OCI-LY7 (cell line): ENCODE data around the gene AQR. TPM values are rescaled to one million over a fixed set of nuclear protein-coding genes. Genes with fewer than 3 reads are reported as not detected.

Experiments
- total RNA-seq, 2 experiments: library from RNA; depleted of rRNA in 1 of 2; stranded (reverse); fragments of >200 nt in 1 of 2; shearing (Covaris generic) in 1 of 2; gene quantifications; 2 replicates each; pipeline ENCODE4 v1.2.3, GENCODE V29; 2014 to 2022

The AQR gene
- total RNA-seq, 2 experiments from 2014 or later: 18.5 to 36.4 TPM

Other genes with a start within 250 kb of the AQR start
- not detected in 2 replicates for gene GJD2, start 214.7 kb downstream of the AQR start, total RNA-seq (2014; rRNA removed; shearing (Covaris generic))
- not detected in 2 replicates for gene GJD2, start 214.7 kb downstream of the AQR start, total RNA-seq (2022)
- gene ACTC1, start 174.2 kb downstream of the AQR start, total RNA-seq (2014; rRNA removed; shearing (Covaris generic)): not detected in 2 replicates
- not detected in 2 replicates for gene ACTC1, start 174.2 kb downstream of the AQR start, total RNA-seq (2022)
- 12.8 and 15.5 TPM in 2 replicates for gene ZNF770, start 18.5 kb upstream of the AQR start, total RNA-seq (2014; rRNA removed; shearing (Covaris generic))
- 29.8 and 30.0 TPM in 2 replicates for gene ZNF770, start 18.5 kb upstream of the AQR start, total RNA-seq (2022)
- gene NANOGP8, start 115.6 kb upstream of the AQR start, total RNA-seq (2014; rRNA removed; shearing (Covaris generic)): not detected in 2 replicates
- gene NANOGP8, start 115.6 kb upstream of the AQR start, total RNA-seq (2022): not detected in 2 replicates